Mucosa of rectum (tissue), 2 donors: ENCODE measurements around the gene ACOT6.
"Not testable (repeated sequence)": the region's sequence is repeated elsewhere in the genome, so short reads cannot be mapped to it uniquely, and the experiment has no call there.

Experiments used
- H3K27ac ChIP-seq, 2 donors: one replicate each; pipeline ENCODE4 v1.7.0; 2013; ENCODE audit warnings: inconsistent platforms in 2 of 2, low read depth in 2 of 2, low read length in 2 of 2
- H3K27me3 ChIP-seq, 2 donors: one replicate each; pipeline ENCODE4 v1.7.0; 2013; ENCODE audit warnings: low read length in 2 of 2; ENCODE audit not compliant: control insufficient read depth in 2 of 2, insufficient read depth in 2 of 2
- H3K36me3 ChIP-seq, 2 donors: one replicate each; pipeline ENCODE4 v1.7.0; 2013; ENCODE audit warnings: low read length in 2 of 2; ENCODE audit not compliant: control insufficient read depth in 2 of 2, insufficient read depth in 2 of 2
- H3K4me1 ChIP-seq, 2 donors: one replicate each; pipeline ENCODE4 v1.7.0; 2013; ENCODE audit warnings: low read length in 2 of 2, mild to moderate bottlenecking in 1 of 2; ENCODE audit not compliant: control insufficient read depth in 2 of 2, insufficient read depth in 2 of 2
- H3K4me3 ChIP-seq, 2 donors: one replicate each; pipeline ENCODE4 v1.7.0; 2013; ENCODE audit warnings: low read length in 2 of 2
- H3K9ac ChIP-seq, 2 donors: one replicate each; pipeline ENCODE4 v1.7.0; 2013; ENCODE audit warnings: low read length in 2 of 2, low read depth in 1 of 2, mild to moderate bottlenecking in 1 of 2
- H3K9me3 ChIP-seq, 2 donors: one replicate each; pipeline ENCODE4 v1.7.0; 2013; ENCODE audit warnings: low read length in 2 of 2; ENCODE audit not compliant: control insufficient read depth in 2 of 2
- donor health status: healthy.
- donor health status: Normal muscosa, but diverticular disease.

ACOT6 gene

GRCh38 chr14:73644531-73645247 lies 32.4 kb downstream of the ACOT6 start, which contains the start of gene DNAL1:
Gene DNAL1, plus strand, starts transcription at chr14:73644986. Its CDS starts 54 bp downstream, at chr14:73645040.
- no peaks in the 10 kb centered on the region for H3K36me3 ChIP-seq
- H3K4me3 ChIP-seq: peak within 1 kb of the TSS; percentile 88 to 99
- no peaks in the 10 kb centered on the region for H3K9me3 ChIP-seq
- no peaks in the 10 kb centered on the region for H3K27me3 ChIP-seq
- peak within 1 kb of the TSS; percentile 82 to 85 for H3K9ac ChIP-seq
- H3K4me1 ChIP-seq: peaks cover 12 to 18% of the 10 kb centered on the region in 2 donors
- peak within 1 kb of the TSS; percentile 75 to 77 for H3K27ac ChIP-seq

GRCh38 chr14:73645248-73645610 lies 32.9 kb downstream of the ACOT6 start:
- Histone ChIP-seq H3K4me3 (peak overlapping the region; percentile 88 to 99), H3K27me3 (no peaks in the 10 kb centered on the region), H3K9me3 (no peaks in the 10 kb centered on the region), H3K9ac (peak overlapping the region; percentile 82 to 85), H3K4me1 (peaks cover 12 to 18% of the 10 kb centered on the region in 2 donors), H3K36me3 (no peaks in the 10 kb centered on the region), H3K27ac (peak overlapping the region; percentile 75 to 77)

DNA sequence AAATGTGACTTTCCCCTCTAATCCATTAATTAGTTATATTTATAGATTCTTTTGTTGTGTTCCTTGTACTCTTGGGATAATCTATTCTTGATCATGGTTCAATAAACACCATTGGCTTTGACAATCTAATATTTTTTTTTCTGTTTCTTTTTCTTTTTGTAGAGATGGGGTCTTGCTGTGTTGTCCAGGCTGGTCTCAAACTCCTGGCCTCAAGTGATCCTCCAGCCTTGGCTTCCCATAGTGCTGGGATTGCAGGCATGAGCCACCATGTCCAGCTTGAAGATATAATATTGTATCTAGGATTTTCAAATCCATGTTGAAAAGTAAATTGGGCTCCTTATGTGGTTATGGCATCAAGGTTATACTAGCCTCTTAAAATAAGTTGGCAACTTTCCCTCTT lies 38.7 kb downstream of the ACOT6 start:
- Histone ChIP-seq H3K27me3 (no peaks in the 10 kb centered on the region), H3K36me3 (no peaks in the 10 kb centered on the region), H3K4me3 (no peak overlapping the region), H3K9me3 (no peaks in the 10 kb centered on the region), H3K9ac (no peak overlapping the region), H3K4me1 (peaks cover 0 to 6% of the 10 kb centered on the region in 2 donors), H3K27ac (no peak overlapping the region)

- H3K36me3 ChIP-seq: no peaks in the 10 kb centered on the region
- H3K4me1 ChIP-seq: no peaks in the 10 kb centered on the region
- H3K4me3 ChIP-seq: no peak overlapping the region
- H3K9me3 ChIP-seq: no peaks in the 10 kb centered on the region
- no peaks in the 10 kb centered on the region for H3K27me3 ChIP-seq
- H3K27ac ChIP-seq: no peak overlapping the region
- no peak overlapping the region for H3K9ac ChIP-seq
Measured at GRCh38 chr14:73655851-73656250, 43.5 kb downstream of the ACOT6 start.

GRCh38 chr14:73659202-73659601 lies 46.9 kb downstream of the ACOT6 start:
- not testable (repeated sequence) for H3K27me3 ChIP-seq, H3K4me3 ChIP-seq, H3K27ac ChIP-seq, H3K9me3 ChIP-seq, H3K36me3 ChIP-seq, H3K4me1 ChIP-seq, H3K9ac ChIP-seq

GRCh38 chr14:73660511-73660910 lies 48.2 kb downstream of the ACOT6 start:
- no peaks in the 10 kb centered on the region for H3K27me3 ChIP-seq
- H3K4me3 ChIP-seq: no peak overlapping the region
- H3K9me3 ChIP-seq: no peaks in the 10 kb centered on the region
- H3K27ac ChIP-seq: no peak overlapping the region
- H3K36me3 ChIP-seq: no peaks in the 10 kb centered on the region
- H3K9ac ChIP-seq: no peak overlapping the region
- H3K4me1 ChIP-seq: no peaks in the 10 kb centered on the region

DNA sequence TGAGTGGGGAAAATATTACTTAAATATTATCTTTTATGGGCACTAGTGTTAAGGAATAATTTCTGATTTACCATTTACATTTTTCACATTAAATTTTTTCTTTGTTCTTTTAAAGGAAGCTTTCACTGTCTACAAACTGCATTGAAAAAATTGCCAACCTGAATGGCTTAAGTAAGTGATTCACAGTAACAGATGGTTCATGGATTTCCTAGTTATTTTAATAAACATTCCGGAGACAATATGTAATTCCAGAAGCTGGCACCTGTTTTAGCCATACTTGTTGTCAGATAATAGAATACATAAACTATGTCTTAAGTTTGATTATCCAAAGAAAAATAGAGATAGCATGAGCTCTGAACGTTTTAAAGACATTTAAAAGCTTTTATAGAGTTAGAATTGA lies 49.6 kb downstream of the ACOT6 start:
- Histone ChIP-seq H3K27ac (no peak overlapping the region), H3K27me3 (no peaks in the 10 kb centered on the region), H3K4me3 (no peak overlapping the region), H3K4me1 (no peaks in the 10 kb centered on the region), H3K9ac (no peak overlapping the region), H3K9me3 (no peaks in the 10 kb centered on the region), H3K36me3 (no peaks in the 10 kb centered on the region)

- Histone ChIP-seq H3K4me1 (no peaks in the 10 kb centered on the region), H3K9me3 (no peaks in the 10 kb centered on the region), H3K27me3 (no peaks in the 10 kb centered on the region), H3K36me3 (no peaks in the 10 kb centered on the region), H3K27ac (no peak overlapping the region), H3K9ac (no peak overlapping the region), H3K4me3 (no peak overlapping the region)
Measured at GRCh38 chr14:73662487-73662943, 50.2 kb downstream of the ACOT6 start.

DNA sequence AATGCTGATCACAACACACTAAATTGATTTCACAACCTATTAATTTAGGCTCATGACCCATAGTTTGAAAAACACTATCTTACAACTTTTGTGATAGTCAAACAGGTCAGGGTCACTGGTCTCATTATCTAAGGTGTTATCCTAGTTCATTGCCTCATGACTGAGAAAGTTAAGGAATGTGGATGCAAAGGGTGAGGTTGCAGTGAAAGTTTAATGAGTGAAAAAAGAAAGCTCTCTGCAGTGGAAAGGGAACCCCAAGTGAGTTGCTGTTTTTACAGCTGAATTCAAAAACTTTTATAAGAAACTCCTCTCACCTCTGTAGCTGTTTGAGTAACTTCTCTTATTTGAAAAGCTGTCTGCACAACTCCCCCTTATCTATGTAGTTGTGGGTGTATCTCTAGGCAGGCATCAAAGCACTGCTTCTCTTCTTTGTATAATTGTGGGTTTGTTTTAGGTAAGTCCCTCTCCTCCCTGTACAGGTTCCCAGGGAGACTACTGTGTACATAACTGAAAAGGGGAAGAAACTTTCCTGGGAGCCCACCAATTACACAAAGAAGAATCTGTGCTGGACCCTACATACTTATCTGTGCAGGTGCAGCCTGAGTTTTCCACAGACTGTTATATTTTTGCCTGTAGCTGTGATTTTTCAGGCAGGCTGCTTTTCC lies 51.4 kb downstream of the ACOT6 start:
- Histone ChIP-seq H3K27me3 (no peaks in the 10 kb centered on the region), H3K9ac (no peak overlapping the region), H3K36me3 (no peaks in the 10 kb centered on the region), H3K4me3 (no peak overlapping the region), H3K9me3 (no peaks in the 10 kb centered on the region), H3K27ac (no peak overlapping the region), H3K4me1 (no peaks in the 10 kb centered on the region)

DNA sequence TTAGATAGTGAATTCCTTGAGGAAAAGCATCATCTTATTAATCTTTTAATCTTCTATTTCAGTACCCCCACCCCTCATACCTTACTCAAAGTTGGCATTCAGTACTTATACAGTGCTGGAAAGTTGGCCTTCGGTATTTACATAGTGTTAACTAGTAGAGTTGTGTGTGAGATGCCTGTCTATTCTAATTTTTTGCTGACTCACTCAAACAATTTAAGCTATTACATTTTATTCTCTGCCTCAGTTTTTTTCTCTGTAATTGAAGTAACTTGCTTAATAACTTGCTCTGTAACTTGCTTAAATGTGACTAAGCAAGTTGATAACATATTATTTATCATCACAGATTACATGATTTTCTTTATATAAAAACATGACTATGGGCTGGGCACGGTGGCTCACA lies 52.8 kb downstream of the ACOT6 start:
- Histone ChIP-seq H3K27ac (no peak overlapping the region), H3K9ac (no peak overlapping the region), H3K27me3 (no peaks in the 10 kb centered on the region), H3K9me3 (no peaks in the 10 kb centered on the region), H3K36me3 (no peaks in the 10 kb centered on the region), H3K4me1 (no peaks in the 10 kb centered on the region), H3K4me3 (no peak overlapping the region)
